Activated T-cell treated with anti-CD3 and anti-CD28 coated beads for 48 hours (primary cell): ENCODE results near the gene ICE2.

ENCODE experiments used
- DNase-seq: peaks from one replicate; pipeline ENCODE4 v3.0.0-alpha.2; 2020; ENCODE audit warnings: low read depth

Gene ICE2

GRCh38 chr15:60390231-60390630 lies 88.7 kb downstream of the ICE2 start:
- no peak for DNase-seq

- DNase-seq, result no peak
Measured at GRCh38 chr15:60389261-60390077, 89.5 kb downstream of the ICE2 start.

- DNase-seq, result no peak
Measured at GRCh38 chr15:60387321-60387720, 91.6 kb downstream of the ICE2 start.

- DNase-seq, result no peak
Measured at GRCh38 chr15:60386615-60387014, 92.3 kb downstream of the ICE2 start.

GRCh38 chr15:60385620-60386552 lies 93.1 kb downstream of the ICE2 start:
- DNase-seq, result no peak

- DNase-seq, result no peak
Measured at GRCh38 chr15:60384526-60385126, 94.3 kb downstream of the ICE2 start.

GRCh38 chr15:60384053-60384452 lies 94.9 kb downstream of the ICE2 start:
- no peak for DNase-seq

- DNase-seq, result no peak
Measured at GRCh38 chr15:60382773-60383674, 95.9 kb downstream of the ICE2 start.

- DNase-seq, result no peak
Measured at GRCh38 chr15:60381148-60381788, 97.7 kb downstream of the ICE2 start.

GRCh38 chr15:60379525-60380274 lies 99.2 kb downstream of the ICE2 start:
- DNase-seq, result no peak

GRCh38 chr15:60379185-60379524 lies 99.8 kb downstream of the ICE2 start:
- DNase-seq, result no peak

GRCh38 chr15:60376677-60377095 lies 102.3 kb downstream of the ICE2 start:
- no peak for DNase-seq

GRCh38 chr15:60375306-60375705 lies 103.6 kb downstream of the ICE2 start:
- DNase-seq, result no peak

- no peak for DNase-seq
Measured at GRCh38 chr15:60374628-60375081, 104.3 kb downstream of the ICE2 start.

- DNase-seq, result no peak
Measured at GRCh38 chr15:60374209-60374608, 104.7 kb downstream of the ICE2 start.

- no peak for DNase-seq
Measured at GRCh38 chr15:60373745-60374144, 105.2 kb downstream of the ICE2 start.

GRCh38 chr15:60373327-60373726 lies 105.6 kb downstream of the ICE2 start:
- DNase-seq, result no peak

GRCh38 chr15:60372756-60373155 lies 106.2 kb downstream of the ICE2 start:
- DNase-seq, result no peak

- DNase-seq, result no peak
Measured at GRCh38 chr15:60372227-60372626, 106.7 kb downstream of the ICE2 start.
